ENCODE results near the gene AFF3.
"Not testable (repeated sequence)": the region's sequence is repeated elsewhere in the genome, so short reads cannot be mapped to it uniquely, and the experiment has no call there.

The AFF3 gene

DNA sequence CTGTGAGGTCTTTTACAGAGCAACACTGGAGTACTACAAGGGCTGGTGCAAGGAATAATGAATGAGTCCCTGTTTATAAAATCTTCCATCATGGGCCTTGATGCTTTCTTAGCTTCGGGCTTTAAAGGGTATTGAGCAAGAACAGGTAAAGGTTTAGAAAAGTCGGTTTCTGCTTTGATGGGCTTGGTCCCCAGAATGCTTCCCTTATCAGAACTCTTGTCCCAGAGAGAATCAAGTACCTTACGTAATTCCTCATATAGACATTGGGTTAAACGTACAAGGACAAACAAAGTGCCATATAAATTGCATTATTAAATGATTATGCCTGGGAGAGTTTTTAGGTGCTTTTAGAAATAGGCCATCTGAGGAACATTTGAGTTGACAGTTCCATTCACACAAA is 628.0 kb downstream of the AFF3 start:
- Histone ChIP-seq H3K27me3 (no peaks in the 10 kb centered on the region), H3K9me3 (no peaks in the 10 kb centered on the region), H3K36me3 (no peaks in the 10 kb centered on the region), H3K27ac (peak overlapping the region; percentile 82), H3K4me3 (ENCODE audit: low read depth in 1 of 2, low read length in 1 of 2) (peak overlapping the region in 1 of 2 experiments; percentile 26), H3K4me1 (ENCODE audit: control insufficient read depth in 1 of 2, insufficient read depth in 1 of 2, low read depth in 1 of 2, low read length in 1 of 2) (peaks cover 27 to 33% of the 10 kb centered on the region in 2 experiments)
- TF ChIP-seq, protein P1, sequence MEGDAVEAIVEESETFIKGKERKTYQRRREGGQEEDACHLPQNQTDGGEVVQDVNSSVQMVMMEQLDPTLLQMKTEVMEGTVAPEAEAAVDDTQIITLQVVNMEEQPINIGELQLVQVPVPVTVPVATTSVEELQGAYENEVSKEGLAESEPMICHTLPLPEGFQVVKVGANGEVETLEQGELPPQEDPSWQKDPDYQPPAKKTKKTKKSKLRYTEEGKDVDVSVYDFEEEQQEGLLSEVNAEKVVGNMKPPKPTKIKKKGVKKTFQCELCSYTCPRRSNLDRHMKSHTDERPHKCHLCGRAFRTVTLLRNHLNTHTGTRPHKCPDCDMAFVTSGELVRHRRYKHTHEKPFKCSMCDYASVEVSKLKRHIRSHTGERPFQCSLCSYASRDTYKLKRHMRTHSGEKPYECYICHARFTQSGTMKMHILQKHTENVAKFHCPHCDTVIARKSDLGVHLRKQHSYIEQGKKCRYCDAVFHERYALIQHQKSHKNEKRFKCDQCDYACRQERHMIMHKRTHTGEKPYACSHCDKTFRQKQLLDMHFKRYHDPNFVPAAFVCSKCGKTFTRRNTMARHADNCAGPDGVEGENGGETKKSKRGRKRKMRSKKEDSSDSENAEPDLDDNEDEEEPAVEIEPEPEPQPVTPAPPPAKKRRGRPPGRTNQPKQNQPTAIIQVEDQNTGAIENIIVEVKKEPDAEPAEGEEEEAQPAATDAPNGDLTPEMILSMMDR (IDR thresholded peaks at IDR 0.05), result no peak

DNA sequence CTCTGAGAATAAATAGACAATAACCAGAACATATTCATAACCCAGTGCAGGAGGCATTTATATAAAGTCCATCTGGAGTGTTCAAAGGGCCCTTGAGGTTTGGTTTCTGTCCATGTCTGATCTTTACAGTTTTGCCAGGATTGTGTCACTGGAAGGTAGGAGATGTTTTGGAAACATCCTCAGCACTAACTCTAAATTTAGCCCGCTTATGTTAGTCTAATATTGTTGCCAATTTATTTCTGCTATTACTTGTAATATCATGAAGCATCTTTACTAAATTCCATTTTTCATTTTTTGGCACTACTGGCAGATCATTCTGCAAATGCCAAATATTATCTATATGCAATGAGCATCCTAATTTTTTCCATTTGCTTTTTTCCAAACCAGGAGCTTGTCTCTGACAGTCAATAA is 630.2 kb downstream of the AFF3 start:
- no peak overlapping the region for H3K4me3 ChIP-seq (ENCODE audit: low read depth in 1 of 2, low read length in 1 of 2)
- TF ChIP-seq, protein P1 (IDR thresholded peaks at IDR 0.05), result no peak
- peaks cover 21 to 30% of the 10 kb centered on the region in 2 experiments for H3K4me1 ChIP-seq (ENCODE audit: control insufficient read depth in 1 of 2, insufficient read depth in 1 of 2, low read depth in 1 of 2, low read length in 1 of 2)
- no peaks in the 10 kb centered on the region for H3K9me3 ChIP-seq
- no peaks in the 10 kb centered on the region for H3K27me3 ChIP-seq
- no peaks in the 10 kb centered on the region for H3K36me3 ChIP-seq
- no peak overlapping the region for H3K27ac ChIP-seq

DNA sequence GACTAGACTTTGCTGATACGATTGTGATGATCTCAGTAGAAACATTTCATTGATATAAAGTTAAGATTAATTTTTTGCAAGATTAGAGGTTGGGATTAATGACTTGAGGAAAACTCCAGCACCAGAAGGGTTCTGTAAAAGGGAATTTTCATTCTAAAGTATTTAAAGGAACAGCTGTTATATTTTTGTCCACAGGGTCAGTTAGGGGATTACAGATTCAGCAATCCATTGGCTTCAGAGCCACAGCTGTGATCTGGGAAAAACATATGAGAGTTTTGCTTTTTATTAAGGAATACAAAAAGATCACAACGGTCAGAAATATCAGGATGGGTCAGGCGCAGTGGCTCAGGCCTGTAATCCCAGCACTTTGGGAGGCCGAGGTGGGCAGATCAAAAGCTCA is 633.0 kb downstream of the AFF3 start:
- no peak overlapping the region for H3K27ac ChIP-seq
- peaks cover 5 to 9% of the 10 kb centered on the region in 2 experiments for H3K4me1 ChIP-seq (ENCODE audit: control insufficient read depth in 1 of 2, insufficient read depth in 1 of 2, low read depth in 1 of 2, low read length in 1 of 2)
- no peaks in the 10 kb centered on the region for H3K36me3 ChIP-seq
- H3K27me3 ChIP-seq, result no peaks in the 10 kb centered on the region
- no peaks in the 10 kb centered on the region for H3K9me3 ChIP-seq
- no peak overlapping the region for H3K4me3 ChIP-seq (ENCODE audit: low read depth in 1 of 2, low read length in 1 of 2)
- TF ChIP-seq, protein P1 (IDR thresholded peaks at IDR 0.05), result no peak

DNA sequence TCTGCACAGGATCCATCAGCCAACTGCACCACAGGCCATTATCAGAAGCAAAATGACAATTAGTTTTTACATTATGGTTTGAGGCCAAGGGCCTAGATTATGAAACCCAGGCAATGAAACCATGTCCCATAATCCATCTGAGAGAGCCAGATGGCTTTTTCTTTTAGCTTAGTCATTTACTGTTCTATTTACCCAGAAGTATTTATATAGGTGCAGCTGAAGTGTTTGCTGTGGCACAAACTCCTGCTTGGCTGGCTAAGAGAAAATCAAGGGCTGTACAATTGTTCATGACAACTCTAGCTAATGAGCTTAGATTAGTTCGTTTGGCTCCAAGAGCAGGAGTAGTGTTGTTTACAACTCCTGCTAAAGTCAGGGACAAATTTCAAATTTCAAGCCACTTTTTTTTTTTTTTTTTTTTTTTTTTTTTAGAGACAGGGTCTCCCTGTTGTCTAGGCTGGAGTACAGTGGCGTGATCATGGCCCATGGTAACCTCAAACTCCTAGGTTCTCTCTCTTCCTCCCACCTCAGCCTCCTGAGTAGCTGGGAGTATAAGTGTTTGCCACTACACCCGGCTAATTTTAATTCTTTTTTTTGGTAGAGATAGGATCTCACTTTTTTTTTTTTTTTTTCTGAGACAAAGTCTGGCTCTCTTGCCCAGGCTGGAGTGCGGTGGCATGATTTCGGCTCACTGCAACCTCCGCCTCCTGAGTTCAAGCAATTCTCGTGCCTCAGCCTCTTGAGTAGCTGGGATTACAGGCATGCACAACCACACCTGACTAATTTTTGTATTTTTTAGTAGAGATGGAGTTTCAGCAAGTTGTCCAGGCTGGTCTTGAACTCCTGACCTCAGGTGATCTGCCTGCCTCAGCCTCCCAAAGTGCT is 634.2 kb downstream of the AFF3 start:
- Histone ChIP-seq H3K36me3 (no peaks in the 10 kb centered on the region), H3K4me3 (ENCODE audit: low read depth in 1 of 2, low read length in 1 of 2) (no peak overlapping the region), H3K27me3 (no peaks in the 10 kb centered on the region), H3K27ac (no peak overlapping the region), H3K4me1 (ENCODE audit: control insufficient read depth in 1 of 2, insufficient read depth in 1 of 2, low read depth in 1 of 2, low read length in 1 of 2) (no peaks in the 10 kb centered on the region), H3K9me3 (no peaks in the 10 kb centered on the region)
- TF ChIP-seq, protein P1 (IDR thresholded peaks at IDR 0.05), result no peak

DNA sequence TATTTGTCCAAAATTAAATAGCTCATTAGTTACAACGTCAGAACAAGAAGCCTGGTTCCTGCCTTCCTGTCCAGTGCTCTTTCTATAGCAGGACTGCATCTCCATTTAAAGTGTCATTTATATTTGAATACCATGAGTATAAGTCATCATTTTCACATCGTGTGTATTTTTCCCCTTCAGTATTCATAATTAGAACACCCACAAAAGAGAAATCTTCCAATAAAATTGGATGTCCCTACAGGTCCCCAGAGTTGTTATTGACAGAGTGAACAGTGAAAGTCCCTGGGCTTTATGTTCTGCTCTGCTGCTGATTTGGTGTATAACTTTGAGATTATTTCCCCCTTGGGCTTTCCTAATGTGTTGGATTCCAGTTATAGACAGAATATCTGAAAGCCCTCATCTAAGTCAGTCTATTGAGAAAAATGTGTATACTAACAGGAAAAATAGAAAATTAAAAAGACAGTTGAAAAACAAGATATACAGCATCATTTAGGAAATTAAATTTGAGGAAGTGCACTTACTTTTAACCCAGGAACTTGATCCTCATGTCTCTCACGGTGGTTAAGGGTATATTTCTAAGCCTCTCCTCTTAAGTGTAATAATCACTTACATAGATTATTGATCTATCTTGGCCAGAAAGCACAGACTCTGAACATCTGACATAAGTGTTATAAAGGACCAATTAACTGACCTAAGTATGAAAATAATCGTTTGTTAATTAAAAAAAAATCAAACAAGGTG is 637.4 kb downstream of the AFF3 start:
- Histone ChIP-seq H3K27ac (peak overlapping the region; percentile 25), H3K27me3 (no peaks in the 10 kb centered on the region), H3K9me3 (no peaks in the 10 kb centered on the region), H3K4me3 (ENCODE audit: low read depth in 1 of 2, low read length in 1 of 2) (no peak overlapping the region), H3K36me3 (no peaks in the 10 kb centered on the region), H3K4me1 (ENCODE audit: control insufficient read depth in 1 of 2, insufficient read depth in 1 of 2, low read depth in 1 of 2, low read length in 1 of 2) (no peaks in the 10 kb centered on the region)
- TF ChIP-seq, protein P1 (IDR thresholded peaks at IDR 0.05), result no peak

DNA sequence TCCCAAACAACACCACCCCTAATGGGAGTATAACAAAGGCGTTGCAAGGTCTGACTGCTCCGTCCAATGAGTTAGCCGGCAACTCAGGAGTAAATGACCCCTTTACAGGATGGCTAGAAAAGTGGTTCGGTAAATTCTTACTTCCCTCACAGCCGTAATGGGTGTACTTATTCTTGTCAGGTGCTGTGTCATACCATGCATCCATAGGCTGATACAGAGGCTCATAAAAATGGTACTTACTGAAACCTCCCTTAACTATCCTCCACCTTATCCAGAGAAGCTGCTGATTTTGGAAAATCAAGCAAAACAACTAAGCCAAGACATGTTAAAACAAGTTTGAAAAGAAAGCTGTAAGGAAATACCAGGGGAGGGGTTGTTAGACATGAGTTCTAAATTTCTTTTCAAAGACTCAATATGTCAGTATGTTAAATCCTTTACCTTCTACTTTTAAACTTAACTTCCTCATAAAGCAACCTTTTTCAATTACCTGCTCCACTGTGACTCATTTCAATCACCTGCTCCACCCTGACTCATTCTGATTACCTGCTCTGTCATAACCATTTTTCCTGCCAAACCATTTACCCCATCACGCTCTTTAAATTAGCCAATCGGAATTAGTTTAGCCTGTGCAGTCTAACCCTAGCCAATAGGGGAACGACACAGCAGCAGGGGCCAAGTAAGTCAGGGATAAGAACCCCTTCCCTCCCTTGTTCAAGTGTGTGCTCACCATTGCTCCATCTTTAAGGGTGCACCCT is 638.6 kb downstream of the AFF3 start:
- not testable (repeated sequence) for H3K4me1 ChIP-seq (ENCODE audit: control insufficient read depth in 1 of 2, insufficient read depth in 1 of 2, low read depth in 1 of 2, low read length in 1 of 2); H3K27ac ChIP-seq; H3K27me3 ChIP-seq; H3K36me3 ChIP-seq; H3K4me3 ChIP-seq (ENCODE audit: low read depth in 1 of 2, low read length in 1 of 2); H3K9me3 ChIP-seq
